H1 (cell line): ENCODE data around the gene TMPRSS9. TPM values are rescaled to one million over a fixed set of nuclear protein-coding genes. Genes with fewer than 3 reads are reported as not detected.

ENCODE experiments used
- CHD7 ChIP-seq: fragments of 300-600 bp; sonication (generic); IDR thresholded peaks from 2 replicates; pipeline ENCODE4 v1.7.1; 2012; ENCODE audit warnings: low read length, moderate library complexity, mild to moderate bottlenecking, inconsistent platforms; ENCODE audit not compliant: insufficient replicate concordance
- EGR1 ChIP-seq: IDR thresholded peaks from 2 replicates; pipeline ENCODE4 v1.6.1; 2011; ENCODE audit warnings: low read depth, low read length, borderline replicate concordance
- polyA plus RNA-seq, 7 experiments: library from polyadenylated mRNA; depleted of rRNA in 3 of 7; stranded (reverse) in 5 of 7; unstranded in 2 of 7; fragments of >200 nt in 5 of 7; fragments of 200-250 nt in 2 of 7; gene quantifications; 1 replicate in 5 of 7; 2 replicates in 1 of 7; 4 replicates in 1 of 7; pipeline versions ENCODE4 v1.2.1 to v1.2.3, GENCODE V29; 2011 to 2013; ENCODE audit warnings: missing spikeins in 2 of 7, mixed read lengths in 2 of 7
- total RNA-seq: library from RNA; stranded (reverse); fragmentation: NEBNext Ultra II Directional; extraction: Animal tissue kit (Norgen Biotek cat#: 25700); gene quantifications from 2 replicates; pipeline ENCODE4 v1.2.1, GENCODE V29; 2021

TMPRSS9 gene
- total and polyA plus RNA-seq, 2 of the 8 experiments (the other 6 are each of a cell fraction or from before 2014, with no cell fraction given) = 0.15 to 0.19 TPM

DNA sequence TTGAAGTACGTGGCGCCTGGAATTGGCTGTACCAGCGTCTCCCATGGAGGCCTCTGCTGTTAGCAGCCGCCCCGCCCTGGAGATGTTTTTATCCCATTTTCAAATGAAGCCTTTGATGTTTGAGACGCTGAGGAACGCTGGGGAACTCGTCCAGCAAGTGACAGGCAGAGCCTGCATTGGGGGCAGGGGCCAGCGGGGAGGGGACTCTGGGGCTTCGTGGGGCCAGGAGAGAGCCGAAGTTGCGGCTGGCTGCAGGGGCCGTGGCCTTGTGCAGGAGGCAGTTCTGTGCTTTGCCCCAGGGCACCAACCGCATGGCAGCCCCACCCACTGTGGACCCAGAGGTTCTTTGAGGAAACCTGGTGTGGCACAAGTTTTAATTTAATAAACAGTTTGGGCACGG, 18.1 kb upstream of the TMPRSS9 start (continued):
- TF ChIP-seq CHD7 (no peak), EGR1 (no peak)
- TF ChIP-seq, all 59 proteins: peak for 0
